GM12801 (cell line): ENCODE measurements around the gene DPF1.

Experiments used
- TF ChIP-seq, protein P1 (sequence below): IDR thresholded peaks from one replicate; pipeline ENCODE4 v1.5.1; 2011; ENCODE audit warnings: control low read depth; ENCODE audit not compliant: insufficient read length; ENCODE audit errors: extremely low read depth

The DPF1 gene

DNA sequence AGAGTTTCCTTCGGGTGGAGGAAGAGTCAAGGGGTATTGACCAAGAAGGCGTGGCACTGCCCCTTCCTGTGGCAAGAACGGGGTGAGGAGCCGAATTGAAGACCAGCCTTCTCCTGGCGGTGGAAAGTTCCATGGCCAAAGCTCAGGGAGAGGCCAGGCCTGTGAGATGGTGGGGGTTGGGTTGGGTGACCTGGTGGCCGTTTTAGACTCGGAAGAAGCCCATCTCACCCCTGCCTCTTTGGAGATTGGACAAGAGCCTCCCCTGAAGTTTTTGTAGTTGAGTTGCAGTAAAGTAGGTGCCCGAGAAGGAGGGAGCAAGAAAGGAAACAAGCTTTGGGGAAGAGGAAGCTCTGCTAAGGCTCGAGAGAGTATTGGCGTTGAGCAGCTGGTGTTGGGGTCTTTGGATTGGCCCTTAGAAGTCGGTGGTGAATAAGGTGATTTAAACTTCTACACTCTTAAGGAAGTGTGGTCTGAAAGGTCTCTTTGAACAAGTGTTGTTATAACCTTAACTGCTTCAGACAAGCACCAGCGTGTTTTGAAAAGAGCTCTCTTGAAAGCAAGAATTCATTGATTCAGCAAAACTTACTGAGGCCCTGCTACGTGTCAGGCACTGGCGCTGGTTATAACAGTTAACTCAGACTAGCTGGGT lies 41.3 kb upstream of the DPF1 start:
- TF ChIP-seq, protein P1, sequence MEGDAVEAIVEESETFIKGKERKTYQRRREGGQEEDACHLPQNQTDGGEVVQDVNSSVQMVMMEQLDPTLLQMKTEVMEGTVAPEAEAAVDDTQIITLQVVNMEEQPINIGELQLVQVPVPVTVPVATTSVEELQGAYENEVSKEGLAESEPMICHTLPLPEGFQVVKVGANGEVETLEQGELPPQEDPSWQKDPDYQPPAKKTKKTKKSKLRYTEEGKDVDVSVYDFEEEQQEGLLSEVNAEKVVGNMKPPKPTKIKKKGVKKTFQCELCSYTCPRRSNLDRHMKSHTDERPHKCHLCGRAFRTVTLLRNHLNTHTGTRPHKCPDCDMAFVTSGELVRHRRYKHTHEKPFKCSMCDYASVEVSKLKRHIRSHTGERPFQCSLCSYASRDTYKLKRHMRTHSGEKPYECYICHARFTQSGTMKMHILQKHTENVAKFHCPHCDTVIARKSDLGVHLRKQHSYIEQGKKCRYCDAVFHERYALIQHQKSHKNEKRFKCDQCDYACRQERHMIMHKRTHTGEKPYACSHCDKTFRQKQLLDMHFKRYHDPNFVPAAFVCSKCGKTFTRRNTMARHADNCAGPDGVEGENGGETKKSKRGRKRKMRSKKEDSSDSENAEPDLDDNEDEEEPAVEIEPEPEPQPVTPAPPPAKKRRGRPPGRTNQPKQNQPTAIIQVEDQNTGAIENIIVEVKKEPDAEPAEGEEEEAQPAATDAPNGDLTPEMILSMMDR = no peak

DNA sequence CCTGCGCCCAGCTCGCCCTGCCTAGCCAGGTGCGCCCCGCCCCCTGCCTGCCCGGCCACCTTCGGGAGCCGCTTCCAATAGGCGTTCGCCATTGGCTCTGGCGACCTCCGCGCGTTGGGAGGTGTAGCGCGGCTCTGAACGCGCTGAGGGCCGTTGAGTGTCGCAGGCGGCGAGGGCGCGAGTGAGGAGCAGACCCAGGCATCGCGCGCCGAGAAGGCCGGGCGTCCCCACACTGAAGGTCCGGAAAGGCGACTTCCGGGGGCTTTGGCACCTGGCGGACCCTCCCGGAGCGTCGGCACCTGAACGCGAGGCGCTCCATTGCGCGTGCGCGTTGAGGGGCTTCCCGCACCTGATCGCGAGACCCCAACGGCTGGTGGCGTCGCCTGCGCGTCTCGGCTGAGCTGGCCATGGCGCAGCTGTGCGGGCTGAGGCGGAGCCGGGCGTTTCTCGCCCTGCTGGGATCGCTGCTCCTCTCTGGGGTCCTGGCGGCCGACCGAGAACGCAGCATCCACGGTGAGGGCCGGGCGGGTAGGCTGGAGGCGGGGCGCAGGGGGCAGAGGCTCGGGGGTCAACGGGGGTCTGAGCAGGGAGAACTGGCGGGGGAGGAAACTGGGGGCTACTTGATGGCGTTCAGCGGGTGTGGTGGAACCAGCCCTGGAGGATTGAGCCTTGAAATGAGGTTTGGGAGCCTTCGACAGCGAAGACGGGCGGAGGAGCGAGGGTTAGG lies 40.6 kb upstream of the DPF1 start, which contains the start of gene SPINT2:
Gene SPINT2, plus strand, starts transcription at position 88 of the 727 bp plus-strand sequence. Its CDS starts 320 bp downstream, at position 408.
- TF ChIP-seq, protein P1 = no peak

DNA sequence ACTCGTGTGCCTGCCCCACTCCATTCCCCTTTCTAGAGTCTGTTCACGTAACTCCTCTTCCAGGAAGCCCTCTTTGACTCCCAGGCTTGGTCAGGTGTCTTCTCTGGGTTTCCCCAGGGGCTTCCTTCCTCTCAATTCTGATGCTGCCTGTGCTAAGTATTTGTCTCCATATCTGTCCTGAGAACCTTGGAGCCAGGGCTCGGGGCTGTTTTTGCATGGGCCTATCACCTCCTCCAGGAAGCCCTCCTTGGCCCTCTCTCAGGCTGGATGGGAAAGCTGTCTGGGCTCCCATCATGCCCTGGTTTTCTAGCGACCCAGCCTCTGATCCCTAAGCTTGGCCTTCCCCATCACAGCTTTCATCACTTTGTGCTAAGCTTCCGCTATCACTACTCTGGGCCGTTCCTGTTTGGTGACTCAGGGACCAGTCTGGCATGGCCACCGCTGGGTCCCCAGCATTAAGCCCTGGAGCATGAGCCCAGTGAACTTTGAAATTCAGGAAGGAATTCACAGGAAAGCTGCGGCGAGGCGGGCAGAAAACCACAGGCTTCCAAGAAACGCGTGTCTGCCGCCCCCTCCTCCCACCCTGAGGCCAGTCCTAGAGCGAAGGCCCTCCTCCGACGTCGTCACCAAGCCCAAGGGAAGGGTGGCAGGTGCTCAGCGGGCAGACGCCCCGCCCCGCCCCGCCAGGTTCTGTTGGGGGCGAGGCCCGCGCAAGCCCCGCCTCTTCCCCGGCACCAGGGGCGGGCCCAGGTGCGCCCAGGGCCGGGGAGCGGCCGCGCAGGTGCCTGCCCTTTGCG lies 39.9 kb upstream of the DPF1 start:
- TF ChIP-seq, protein P1 = no peak

DNA sequence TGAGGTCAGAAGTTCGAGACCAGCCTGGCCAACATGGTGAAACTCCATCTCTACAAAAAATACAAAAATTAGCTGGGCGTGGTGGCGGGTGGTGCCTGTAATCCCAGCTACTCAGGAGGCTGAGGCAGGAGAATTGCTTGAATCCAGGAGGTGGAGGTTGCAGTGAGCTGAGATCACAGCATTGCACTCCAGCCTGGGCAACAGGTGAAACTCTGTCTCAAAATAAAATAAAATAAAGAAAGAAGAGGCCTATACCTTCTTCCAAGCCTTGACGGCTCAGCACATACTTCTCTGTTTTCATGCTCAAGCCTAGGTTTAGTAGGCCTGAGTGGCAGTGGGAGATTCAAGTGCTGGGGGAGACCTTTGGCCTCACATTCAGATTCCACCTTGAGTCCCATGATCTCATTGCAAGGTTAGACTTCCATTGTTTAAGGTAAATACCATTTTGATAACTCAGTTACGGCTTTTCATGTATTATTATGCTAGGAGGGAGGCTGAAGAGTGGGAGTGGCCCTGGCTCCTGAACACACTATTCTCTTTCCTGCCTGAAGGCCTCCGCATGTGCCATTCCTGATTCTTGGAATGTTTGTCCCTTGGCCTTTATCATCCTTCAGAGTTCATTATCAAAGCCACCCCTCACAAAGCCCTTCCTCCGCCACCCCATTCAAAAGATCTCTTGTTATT lies 38.7 kb upstream of the DPF1 start:
- TF ChIP-seq, protein P1 = no peak

DNA sequence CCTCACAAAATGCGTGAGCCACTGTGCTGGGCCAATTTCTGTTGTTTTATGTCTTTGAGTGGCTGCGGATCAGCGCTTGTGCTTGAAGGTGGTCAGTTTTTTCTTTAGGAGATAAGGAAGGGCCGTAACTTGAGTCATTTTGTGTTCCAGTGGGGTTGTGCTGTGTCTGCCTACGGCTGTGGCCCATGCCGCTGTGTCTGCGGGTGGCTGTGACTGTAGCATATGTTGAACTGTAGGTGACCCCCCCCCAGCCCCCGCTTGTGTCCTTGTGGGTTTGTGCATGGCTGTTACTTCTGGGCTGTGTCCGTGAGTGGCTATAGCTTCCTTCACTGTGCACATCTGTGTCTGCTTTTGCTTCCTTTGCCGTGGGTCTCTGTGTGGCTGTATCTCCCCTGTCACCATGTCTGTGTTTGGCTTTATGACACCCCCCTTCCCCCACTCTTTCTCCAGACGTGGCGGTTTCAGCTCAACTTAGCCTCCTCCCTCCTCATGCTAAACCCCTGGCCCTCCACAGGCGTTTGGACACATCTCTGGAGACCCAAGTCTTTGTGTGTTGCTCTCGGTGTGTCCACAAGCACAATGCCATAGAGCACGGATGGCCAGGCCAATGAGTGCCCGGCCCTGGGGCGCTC lies 31.5 kb upstream of the DPF1 start:
- TF ChIP-seq, protein P1 = no peak

DNA sequence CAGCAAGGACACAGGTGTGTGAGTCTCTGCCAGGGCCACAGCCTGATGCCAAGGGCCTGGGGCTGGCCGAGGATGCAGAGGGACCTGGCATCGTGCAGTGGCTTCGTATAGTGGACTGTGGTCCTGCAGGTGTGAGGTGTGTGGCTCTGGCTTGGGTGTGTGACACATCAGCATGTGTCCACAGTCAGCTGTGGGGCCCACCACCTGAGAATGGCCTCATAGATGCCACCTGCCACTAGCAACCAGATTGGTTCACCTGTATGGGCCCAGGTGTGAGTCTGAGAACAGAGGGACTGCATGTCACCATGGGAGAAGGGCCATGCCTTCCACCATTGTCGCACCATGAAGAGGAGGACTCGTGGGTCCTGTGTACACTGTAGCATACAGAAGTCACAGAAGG lies 29.8 kb upstream of the DPF1 start:
- TF ChIP-seq, protein P1 = no peak
